ENCODE measurements around the gene ATG4C.
A peak's percentile ranks its signal among the peaks of the same experiment; 100 is the strongest.
"Not testable (repeated sequence)": the region's sequence is repeated elsewhere in the genome, so short reads cannot be mapped to it uniquely, and the experiment has no call there.

The ATG4C gene

GRCh38 chr1:62774971-62775595 is 8.8 kb upstream of the ATG4C start:
- DNase-seq (ENCODE audit: low read depth in 3 of 3): no peak

GRCh38 chr1:62778208-62778607 is 5.7 kb upstream of the ATG4C start:
- no peak for DNase-seq (ENCODE audit: low read depth in 3 of 3)

GRCh38 chr1:62781841-62782543 is 1.9 kb upstream of the ATG4C start:
- DNase-seq (ENCODE audit: low read depth in 3 of 3): no peak

- DNase-seq (ENCODE audit: low read depth in 3 of 3): not testable (repeated sequence)
These were observed 1.3 kb upstream of the ATG4C start for GRCh38 chr1:62782544-62783212.

GRCh38 chr1:62784509-62785365 is 805 bp downstream of the ATG4C start:
- DNase-seq (ENCODE audit: low read depth in 3 of 3): peak in 1 of 3 donors; percentile 1

- DNase-seq (ENCODE audit: low read depth in 3 of 3): no peak
These were observed 6.8 kb downstream of the ATG4C start for GRCh38 chr1:62790716-62791115.

GRCh38 chr1:62794053-62794452 is 10.1 kb downstream of the ATG4C start:
- no peak for DNase-seq (ENCODE audit: low read depth in 3 of 3)

GRCh38 chr1:62796221-62796620 is 12.3 kb downstream of the ATG4C start:
- DNase-seq (ENCODE audit: low read depth in 3 of 3): no peak

- no peak for DNase-seq (ENCODE audit: low read depth in 3 of 3)
These were observed 15.8 kb downstream of the ATG4C start for GRCh38 chr1:62799688-62800087.

- DNase-seq (ENCODE audit: low read depth in 3 of 3): no peak
These were observed 16.3 kb downstream of the ATG4C start for GRCh38 chr1:62800281-62800680.

- no peak for DNase-seq (ENCODE audit: low read depth in 3 of 3)
These were observed 16.9 kb downstream of the ATG4C start for GRCh38 chr1:62800825-62801306.

GRCh38 chr1:62809788-62810187 is 25.9 kb downstream of the ATG4C start:
- DNase-seq (ENCODE audit: low read depth in 3 of 3): no peak

GRCh38 chr1:62810420-62811274 is 26.7 kb downstream of the ATG4C start:
- no peak for DNase-seq (ENCODE audit: low read depth in 3 of 3)

GRCh38 chr1:62823556-62823955 is 39.6 kb downstream of the ATG4C start:
- no peak for DNase-seq (ENCODE audit: low read depth in 3 of 3)

GRCh38 chr1:62826901-62827300 is 43.0 kb downstream of the ATG4C start:
- DNase-seq (ENCODE audit: low read depth in 3 of 3): no peak

GRCh38 chr1:62827786-62828185 is 43.9 kb downstream of the ATG4C start:
- DNase-seq (ENCODE audit: low read depth in 3 of 3): not testable (repeated sequence)

- no peak for DNase-seq (ENCODE audit: low read depth in 3 of 3)
These were observed 48.3 kb downstream of the ATG4C start for GRCh38 chr1:62832276-62832675.

- no peak for DNase-seq (ENCODE audit: low read depth in 3 of 3)
These were observed 49.6 kb downstream of the ATG4C start for GRCh38 chr1:62833529-62833928.

- DNase-seq (ENCODE audit: low read depth in 3 of 3): no peak
These were observed 50.5 kb downstream of the ATG4C start for GRCh38 chr1:62834400-62834961.

- no peak for DNase-seq (ENCODE audit: low read depth in 3 of 3)
These were observed 53.1 kb downstream of the ATG4C start for GRCh38 chr1:62836856-62837540.
